NOMO-1 (cell line): ENCODE measurements around the gene IL6.
"Not testable (repeated sequence)": the region's sequence is repeated elsewhere in the genome, so short reads cannot be mapped to it uniquely, and the experiment has no call there.

Experiments used
- DNase-seq, 2 experiments: peaks; one replicate each; lab custom pipeline; 2025; ENCODE audit not compliant: unreplicated experiment in 2 of 2; lab: John Stamatoyannopoulos, UW

Gene IL6

GRCh38 chr7:22726907-22727713 lies at the start of gene IL6:
IL6 (plus strand) TSS chr7:22727200; CDS start chr7:22727263, 63 bp downstream.
- peak; percentile 32 to 52 for DNase-seq

- not testable (repeated sequence) for DNase-seq
These were observed 49.7 kb upstream of the IL6 start for GRCh38 chr7:22677263-22677662.

GRCh38 chr7:22677680-22678079 lies 49.3 kb upstream of the IL6 start:
- peak in 1 of 2 experiments; percentile 50 for DNase-seq

- DNase-seq = no peak
These were observed 46.5 kb upstream of the IL6 start for GRCh38 chr7:22680482-22680911.

GRCh38 chr7:22681312-22681711 lies 45.7 kb upstream of the IL6 start:
- DNase-seq = peak in 1 of 2 experiments; percentile 15

GRCh38 chr7:22681852-22682657 lies 44.9 kb upstream of the IL6 start:
- no peak for DNase-seq

- DNase-seq = no peak
These were observed 43.6 kb upstream of the IL6 start for GRCh38 chr7:22683379-22683778.

- DNase-seq = no peak
These were observed 40.4 kb upstream of the IL6 start for GRCh38 chr7:22686620-22687019.

- no peak for DNase-seq
These were observed 38.9 kb upstream of the IL6 start for GRCh38 chr7:22688084-22688483.

- not testable (repeated sequence) for DNase-seq
These were observed 38.1 kb upstream of the IL6 start for GRCh38 chr7:22688934-22689333.

- no peak for DNase-seq
These were observed 32.3 kb upstream of the IL6 start for GRCh38 chr7:22694597-22695207.

- no peak for DNase-seq
These were observed 31.4 kb upstream of the IL6 start for GRCh38 chr7:22695476-22696132.

- peak in 1 of 2 experiments; percentile 6 for DNase-seq
These were observed 30.3 kb upstream of the IL6 start for GRCh38 chr7:22696541-22697228.

GRCh38 chr7:22697322-22697859 lies 29.6 kb upstream of the IL6 start:
- DNase-seq = no peak

GRCh38 chr7:22697876-22698606 lies 29.0 kb upstream of the IL6 start:
- DNase-seq = peak; percentile 9 to 54

GRCh38 chr7:22698767-22699166 lies 28.2 kb upstream of the IL6 start:
- no peak for DNase-seq

GRCh38 chr7:22700559-22701002 lies 26.4 kb upstream of the IL6 start:
- DNase-seq = peak; percentile 3 to 31

GRCh38 chr7:22702516-22702915 lies 24.5 kb upstream of the IL6 start:
- DNase-seq = no peak
